ENCODE results near the gene KLF14. TPM values are rescaled to one million over a fixed set of nuclear protein-coding genes. Genes with fewer than 3 reads are reported as not detected.

The KLF14 gene
- total and polyA plus RNA-seq, 2 donors (not counting 3 experiments of a cell fraction or from before 2014, with no cell fraction given): 0.01 TPM; not detected in 1

DNA sequence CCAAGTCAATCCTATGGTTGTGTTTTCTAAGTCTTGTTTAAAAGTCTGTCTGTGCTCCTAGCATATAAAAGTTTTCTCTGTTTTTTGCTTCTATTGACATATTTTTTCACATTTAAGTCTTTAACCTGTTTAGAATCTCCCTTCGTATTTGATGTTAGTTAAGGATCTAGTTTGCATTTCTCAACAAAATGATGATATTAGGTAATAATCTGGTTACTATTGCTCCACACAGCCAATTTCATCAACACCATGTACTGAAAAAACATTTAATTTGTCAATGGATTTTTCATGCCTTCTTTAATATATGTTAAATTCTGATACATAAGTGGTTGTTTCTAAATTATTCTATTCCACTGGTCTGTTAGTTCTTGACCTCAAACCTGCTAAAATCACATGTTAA lies 30.2 kb downstream of the KLF14 start:
- no peak overlapping the region for H3K4me2 ChIP-seq (ENCODE audit: insufficient read depth, low read length)
- dilution Hi-C loops (cut with MboI; ENCODE audit: extremely low pct_ligation_motif_present, low sequenced_read_pairs) (no loop called here), intact Hi-C loops (cut with micrococcal nuclease) (no loop called here)
- peaks cover 6 to 11% of the 10 kb centered on the region in 2 experiments for H3K27me3 ChIP-seq (ENCODE audit: control insufficient read depth in 2 of 2, insufficient read depth in 2 of 2, low read length in 2 of 2)
- H2AFZ ChIP-seq (ENCODE audit: low read depth, low read length): no peak overlapping the region
- no peaks in the 10 kb centered on the region for H3K9me1 ChIP-seq (replicated peaks; ENCODE audit: control insufficient read depth, extremely low read depth, insufficient read depth, low read length)
- ChIA-PET CTCF (no interaction called here), POLR2A (no interaction called here)
- H3K9ac ChIP-seq (replicated peaks; ENCODE audit: extremely low read depth, insufficient read depth, low read length): no peak overlapping the region
- H4K20me1 ChIP-seq (replicated peaks; ENCODE audit: control insufficient read depth, extremely low read depth, insufficient read depth, low read length): no peaks in the 10 kb centered on the region
- no peaks in the 10 kb centered on the region for H3K4me1 ChIP-seq (ENCODE audit: control insufficient read depth, extremely low read depth, insufficient read depth, low read length)
- no peak for FAIRE-seq
- no peak overlapping the region for H3K4me3 ChIP-seq (replicated peaks in 1 of 3; ENCODE audit: insufficient read depth in 1 of 3, low read depth in 1 of 3, low read length in 3 of 3)
- BruUV-seq (replicated peaks): no TSS peak
- H3K27ac ChIP-seq (ENCODE audit: insufficient read depth, low read depth, low read length): no peak overlapping the region
- no peak for TF ChIP-seq FOS (IDR thresholded peaks at IDR 0.05; ENCODE audit: borderline replicate concordance, insufficient read depth, low read length)
- no peak for TF ChIP-seq EZH2 (IDR thresholded peaks at IDR 0.05; ENCODE audit: borderline replicate concordance, low read depth, low read length, severe bottlenecking)
- TF ChIP-seq, protein P1, sequence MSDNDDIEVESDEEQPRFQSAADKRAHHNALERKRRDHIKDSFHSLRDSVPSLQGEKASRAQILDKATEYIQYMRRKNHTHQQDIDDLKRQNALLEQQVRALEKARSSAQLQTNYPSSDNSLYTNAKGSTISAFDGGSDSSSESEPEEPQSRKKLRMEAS (IDR thresholded peaks at IDR 0.05; ENCODE audit: insufficient read depth, insufficient read length): no peak
- TF ChIP-seq POLR2A (IDR thresholded peaks at IDR 0.05; ENCODE audit: low read depth, low read length): no peak
- no peak for TF ChIP-seq MYC (IDR thresholded peaks at IDR 0.05; ENCODE audit: low read depth, low read length)
- TF ChIP-seq JUN (IDR thresholded peaks at IDR 0.05; ENCODE audit: borderline replicate concordance, insufficient read depth, insufficient read length, low read depth): no peak
- TF ChIP-seq GATA2 (IDR thresholded peaks at IDR 0.05; ENCODE audit: insufficient read depth, insufficient read length, low read depth, low read length): no peak
- TF ChIP-seq, protein P2, sequence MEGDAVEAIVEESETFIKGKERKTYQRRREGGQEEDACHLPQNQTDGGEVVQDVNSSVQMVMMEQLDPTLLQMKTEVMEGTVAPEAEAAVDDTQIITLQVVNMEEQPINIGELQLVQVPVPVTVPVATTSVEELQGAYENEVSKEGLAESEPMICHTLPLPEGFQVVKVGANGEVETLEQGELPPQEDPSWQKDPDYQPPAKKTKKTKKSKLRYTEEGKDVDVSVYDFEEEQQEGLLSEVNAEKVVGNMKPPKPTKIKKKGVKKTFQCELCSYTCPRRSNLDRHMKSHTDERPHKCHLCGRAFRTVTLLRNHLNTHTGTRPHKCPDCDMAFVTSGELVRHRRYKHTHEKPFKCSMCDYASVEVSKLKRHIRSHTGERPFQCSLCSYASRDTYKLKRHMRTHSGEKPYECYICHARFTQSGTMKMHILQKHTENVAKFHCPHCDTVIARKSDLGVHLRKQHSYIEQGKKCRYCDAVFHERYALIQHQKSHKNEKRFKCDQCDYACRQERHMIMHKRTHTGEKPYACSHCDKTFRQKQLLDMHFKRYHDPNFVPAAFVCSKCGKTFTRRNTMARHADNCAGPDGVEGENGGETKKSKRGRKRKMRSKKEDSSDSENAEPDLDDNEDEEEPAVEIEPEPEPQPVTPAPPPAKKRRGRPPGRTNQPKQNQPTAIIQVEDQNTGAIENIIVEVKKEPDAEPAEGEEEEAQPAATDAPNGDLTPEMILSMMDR (IDR thresholded peaks at IDR 0.05; ENCODE audit: extremely low read depth in 1 of 2, insufficient read depth in 1 of 2, low read depth in 1 of 2, low read length in 2 of 2): no peak
- no peak for TF ChIP-seq POLR2AphosphoS5 (IDR thresholded peaks at IDR 0.05; ENCODE audit: insufficient read depth, low read depth, low read length)
- DNase-seq (ENCODE audit: low read depth, low spot score): no peak
- no peaks in the 10 kb centered on the region for H3K79me2 ChIP-seq (ENCODE audit: control insufficient read depth, insufficient read depth, low read length)
- no peaks in the 10 kb centered on the region for H3K9me3 ChIP-seq (replicated peaks; ENCODE audit: control insufficient read depth, insufficient read depth, low read length)
- H3K36me3 ChIP-seq (ENCODE audit: control insufficient read depth in 2 of 2, extremely low read depth in 1 of 2, insufficient read depth in 2 of 2, low read length in 2 of 2): no peaks in the 10 kb centered on the region

Data from endothelial cell of umbilical vein (primary cell).